Activated CD4-positive, alpha-beta T cell treated with anti-CD3 and anti-CD28 coated beads for 36 hours (primary cell): ENCODE results near the gene PKDCC. TPM values are rescaled to one million over a fixed set of nuclear protein-coding genes. Genes with fewer than 3 reads are reported as not detected.
"Not testable (repeated sequence)": the region's sequence is repeated elsewhere in the genome, so short reads cannot be mapped to it uniquely, and the experiment has no call there.

Experiments used
- ATAC-seq: fragments of 200-7000 bp; cut with Tn5 transposase; one replicate; pipeline ENCODE4 v1.10.0; 2021; ENCODE audit warnings: mild to moderate bottlenecking, moderate library complexity
- CTCF ChIA-PET: fragments of 350-600 bp; sonication (Branson Sonifier 250); formaldehyde crosslinking; loops from one replicate; lab custom pipeline; 2021; ENCODE audit warnings: antibody characterized with exemption; lab: Charles Lee
- POLR2A ChIA-PET: fragments of 350-600 bp; sonication (Branson Sonifier 250); formaldehyde crosslinking; loops from one replicate; lab custom pipeline; 2021; ENCODE audit warnings: antibody characterized with exemption, inconsistent platforms; lab: Charles Lee
- DNase-seq: peaks from one replicate; pipeline ENCODE4 v3.0.0-alpha.2; 2020
- H3K27ac Mint-ChIP-seq: one replicate; pipeline ENCODE4 v1.8.0; 2021; ENCODE audit warnings: mixed read lengths
- H3K27me3 Mint-ChIP-seq: one replicate; pipeline ENCODE4 v1.8.0; 2021; ENCODE audit warnings: mixed read lengths
- H3K36me3 Mint-ChIP-seq: one replicate; pipeline ENCODE4 v1.8.0; 2021; ENCODE audit warnings: low read depth, mixed read lengths
- H3K4me1 Mint-ChIP-seq: one replicate; pipeline ENCODE4 v1.8.0; 2021; ENCODE audit warnings: mixed read lengths
- H3K4me3 Mint-ChIP-seq: one replicate; pipeline ENCODE4 v1.8.0; 2021; ENCODE audit warnings: mild to moderate bottlenecking, moderate library complexity, mixed read lengths
- H3K9me3 Mint-ChIP-seq: one replicate; pipeline ENCODE4 v1.8.0; 2021; ENCODE audit warnings: low read depth, mixed read lengths
- intact Hi-C, 2 experiments: fragments of 100-400 bp; cut with DNase I in 1 of 2; cut with micrococcal nuclease in 1 of 2; formaldehyde crosslinking; loops; one replicate each; pipeline versions ENCODE4 v1.14.2 to v1.15.1; 2022 to 2024; cut with DNase I, micrococcal nuclease
- total RNA-seq, 2 experiments: library from RNA; stranded (reverse); gene quantifications; one replicate each; pipeline ENCODE4 v1.2.3, GENCODE V29; 2021

PKDCC gene
- total RNA-seq, 2 experiments from 2014 or later = not detected

DNA sequence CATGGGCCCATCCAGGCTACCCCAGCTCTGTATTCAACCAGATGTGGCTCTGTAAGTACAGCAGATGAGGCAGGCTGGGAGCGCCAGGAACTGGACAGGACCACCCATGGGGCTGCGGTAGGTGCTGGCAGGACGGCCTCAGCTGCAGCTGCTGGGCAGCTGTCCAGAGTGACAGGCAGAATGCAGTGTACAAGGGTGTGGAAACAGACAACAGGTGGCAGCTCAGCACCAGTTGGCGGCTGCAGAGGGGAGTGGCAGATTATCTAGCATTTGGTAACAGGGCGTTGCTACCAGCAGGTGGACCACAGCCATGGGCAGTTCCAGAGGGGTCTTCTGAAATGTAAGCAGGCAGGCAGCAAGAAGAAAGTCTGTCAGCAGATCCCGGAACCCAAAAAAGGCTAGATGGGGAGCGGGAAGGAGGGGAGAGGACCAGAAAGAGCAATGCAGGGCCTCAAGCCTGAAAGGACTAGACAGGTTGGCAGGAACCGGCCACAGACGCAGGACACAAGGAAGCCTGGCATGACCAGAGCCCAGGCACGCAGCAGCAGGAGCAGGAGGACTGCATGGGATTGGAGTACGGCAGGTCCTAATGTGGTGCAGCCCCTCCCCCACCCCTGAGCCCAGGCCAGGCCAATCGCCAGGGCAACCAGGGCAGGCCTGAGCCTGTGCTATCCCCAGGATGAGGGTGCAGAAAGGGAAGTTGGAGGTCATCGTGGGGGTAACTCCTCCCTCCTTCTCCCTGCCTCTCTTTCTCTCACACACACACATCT lies 24.7 kb downstream of the PKDCC start:
- ChIA-PET POLR2A (no interaction called here), CTCF (interaction anchor here (0.7 to 2.0 kb wide), 4 partner anchors 24 to 219 kb away, joined by 3 to 4 read pairs (median 3); no protein-coding TSS in a partner anchor)
- Mint-ChIP-seq H3K4me3 (no peak overlapping the region), H3K27me3 (peaks cover 6% of the 10 kb centered on the region), H3K27ac (no peak overlapping the region), H3K4me1 (no peaks in the 10 kb centered on the region), H3K36me3 (no peaks in the 10 kb centered on the region), H3K9me3 (no peaks in the 10 kb centered on the region)
- DNase-seq (no peak), ATAC-seq (no peak)
- intact Hi-C loops = no loop called here

- Mint-ChIP-seq H3K4me3 (no peak overlapping the region), H3K27ac (no peak overlapping the region), H3K36me3 (no peaks in the 10 kb centered on the region), H3K27me3 (peaks cover 3% of the 10 kb centered on the region), H3K4me1 (no peaks in the 10 kb centered on the region), H3K9me3 (no peaks in the 10 kb centered on the region)
- ChIA-PET POLR2A (no interaction called here), CTCF (interaction anchor here (0.8 kb wide), 1 partner anchor 22 kb away, joined by 3 read pairs; no protein-coding TSS in a partner anchor)
- intact Hi-C loops = no loop called here
- ATAC-seq (no peak), DNase-seq (no peak)
These were observed 26.1 kb downstream of the PKDCC start for GRCh38 chr2:42073739-42074503.

- H3K9me3 Mint-ChIP-seq = no peaks in the 10 kb centered on the region
- peaks cover 4% of the 10 kb centered on the region for H3K27me3 Mint-ChIP-seq
- ChIA-PET CTCF (interaction anchor here (0.6 kb wide), 1 partner anchor 216 kb away, joined by 3 read pairs; no protein-coding TSS in a partner anchor), POLR2A (no interaction called here)
- ATAC-seq (no peak), DNase-seq (no peak)
- no peak overlapping the region for H3K27ac Mint-ChIP-seq
- intact Hi-C loops = no loop called here
- no peaks in the 10 kb centered on the region for H3K36me3 Mint-ChIP-seq
- no peaks in the 10 kb centered on the region for H3K4me1 Mint-ChIP-seq
- no peak overlapping the region for H3K4me3 Mint-ChIP-seq
These were observed 26.8 kb downstream of the PKDCC start for GRCh38 chr2:42074661-42075060.

DNA sequence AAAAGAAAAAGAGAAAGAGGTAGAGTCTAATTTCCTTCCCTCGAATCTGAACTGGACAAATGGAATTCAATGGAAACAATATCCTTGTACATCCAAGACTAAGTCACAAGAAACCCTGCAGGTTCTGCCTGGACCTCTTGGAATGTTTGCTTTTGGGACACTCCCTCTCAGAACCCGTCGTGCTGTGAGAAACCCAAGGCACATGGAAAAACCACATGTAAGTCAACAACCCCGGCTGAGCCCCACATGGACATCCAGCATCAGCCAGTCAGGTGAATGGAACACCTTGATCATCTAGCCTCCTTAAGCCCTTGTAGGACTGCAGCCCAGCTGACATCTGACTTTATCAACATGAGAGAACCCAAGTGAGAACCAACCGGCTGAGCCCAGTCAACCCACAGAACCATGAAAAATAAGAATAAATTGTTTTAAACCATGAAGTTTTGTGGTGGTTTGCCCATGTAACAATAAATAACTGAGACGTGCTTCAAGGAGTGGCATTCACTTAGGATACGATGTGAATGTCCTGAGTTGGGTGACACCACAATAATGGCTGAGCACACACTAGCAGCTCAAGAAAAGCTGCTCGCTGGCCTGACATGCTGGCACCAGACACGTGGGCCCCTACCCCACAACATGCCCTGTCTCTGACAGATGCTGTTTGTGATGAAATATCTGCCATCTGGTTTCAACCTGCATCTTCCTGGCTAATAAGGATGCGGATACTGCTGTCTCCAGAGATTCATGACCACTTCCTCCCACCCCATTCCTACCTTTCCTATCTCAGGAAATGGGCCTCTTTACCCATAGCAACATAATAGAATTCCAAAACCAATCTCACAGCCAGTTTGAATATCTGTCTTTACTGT lies 28.8 kb downstream of the PKDCC start:
- no peak overlapping the region for H3K27ac Mint-ChIP-seq
- CTCF ChIA-PET = no interaction called here

GRCh38 chr2:42077343-42077742 lies 29.5 kb downstream of the PKDCC start:
- ATAC-seq (no peak), DNase-seq (no peak)
- no peak overlapping the region for H3K27ac Mint-ChIP-seq

More for the DNA sequence above, 28.8 kb downstream of the PKDCC start:
- DNase-seq = no peak
- Mint-ChIP-seq H3K4me1 (no peaks in the 10 kb centered on the region), H3K9me3 (no peaks in the 10 kb centered on the region), H3K27me3 (peaks cover 2% of the 10 kb centered on the region), H3K36me3 (no peaks in the 10 kb centered on the region), H3K4me3 (no peak overlapping the region)
- intact Hi-C loops = no loop called here
- POLR2A ChIA-PET = no interaction called here
- ATAC-seq = no peak

DNA sequence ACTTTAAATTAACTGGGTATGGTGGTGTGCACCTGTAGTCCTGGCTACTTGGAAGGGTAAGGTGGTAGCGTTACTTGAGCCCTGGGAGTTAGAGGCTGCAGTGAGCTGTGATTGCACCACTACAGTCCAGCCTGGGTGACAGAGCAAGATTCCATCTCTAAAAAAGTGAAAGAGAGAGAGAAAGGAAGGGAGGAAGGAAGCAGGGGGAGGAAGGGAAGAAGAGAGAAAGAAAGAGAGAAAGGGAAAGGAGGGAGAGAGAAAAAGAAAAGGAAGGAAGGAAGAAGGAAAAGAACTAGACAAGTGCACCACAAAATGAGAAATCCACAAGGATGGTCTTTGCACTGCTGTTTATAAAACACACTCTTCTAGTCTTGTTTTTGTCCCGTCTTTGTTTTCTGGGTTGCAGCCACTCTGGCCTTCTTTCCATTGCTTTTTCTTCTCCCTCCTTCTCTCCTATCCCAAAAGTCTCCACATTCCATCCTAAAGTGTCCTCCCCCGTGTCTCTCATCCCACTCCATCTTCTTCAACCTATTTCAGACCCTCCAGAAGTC lies 32.0 kb downstream of the PKDCC start:
- ATAC-seq (no peak), DNase-seq (no peak)
- ChIA-PET CTCF (interaction anchor here (1.7 kb wide), 1 partner anchor 240 kb away, joined by 4 read pairs; no protein-coding TSS in a partner anchor), POLR2A (no interaction called here)
- Mint-ChIP-seq H3K4me1 (peaks cover 3% of the 10 kb centered on the region), H3K36me3 (no peaks in the 10 kb centered on the region), H3K4me3 (no peak overlapping the region), H3K27me3 (peaks cover 2% of the 10 kb centered on the region), H3K27ac (no peak overlapping the region), H3K9me3 (no peaks in the 10 kb centered on the region)
- intact Hi-C loops = no loop called here

More at GRCh38 chr2:42077343-42077742, 29.5 kb downstream of the PKDCC start:
- CTCF ChIA-PET = no interaction called here
- H3K4me3 Mint-ChIP-seq = no peak overlapping the region
- H3K36me3 Mint-ChIP-seq = no peaks in the 10 kb centered on the region
- POLR2A ChIA-PET = no interaction called here
- no peaks in the 10 kb centered on the region for H3K9me3 Mint-ChIP-seq
- intact Hi-C loops = no loop called here
- H3K27me3 Mint-ChIP-seq = peaks cover 2% of the 10 kb centered on the region
- no peaks in the 10 kb centered on the region for H3K4me1 Mint-ChIP-seq

DNA sequence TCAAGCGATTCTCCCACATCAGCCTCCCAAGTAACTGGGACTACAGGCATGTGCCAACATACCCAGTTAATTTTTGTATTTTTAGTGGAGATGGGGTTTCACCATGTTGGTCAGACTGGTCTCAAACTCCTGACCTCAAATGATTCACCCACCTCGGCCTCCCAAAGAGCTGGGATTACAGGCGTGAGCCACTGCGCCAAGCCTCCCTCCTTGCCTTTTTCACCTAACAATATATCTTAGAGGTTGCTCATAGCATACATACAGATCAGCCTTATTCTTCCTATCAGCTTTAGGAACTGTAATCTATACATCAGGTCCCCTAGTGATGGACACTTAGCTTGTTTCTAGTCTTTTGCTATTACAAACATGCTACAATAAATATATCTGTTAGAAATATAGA lies 33.3 kb downstream of the PKDCC start:
- H3K27me3 Mint-ChIP-seq, POLR2A ChIA-PET, H3K4me3 Mint-ChIP-seq, H3K36me3 Mint-ChIP-seq, ATAC-seq, H3K27ac Mint-ChIP-seq, DNase-seq, H3K4me1 Mint-ChIP-seq, intact Hi-C loops, H3K9me3 Mint-ChIP-seq: not testable (repeated sequence)
- CTCF ChIA-PET = interaction anchor here (1.2 kb wide), 1 partner anchor 211 kb away, joined by 3 read pairs; no protein-coding TSS in a partner anchor

DNA sequence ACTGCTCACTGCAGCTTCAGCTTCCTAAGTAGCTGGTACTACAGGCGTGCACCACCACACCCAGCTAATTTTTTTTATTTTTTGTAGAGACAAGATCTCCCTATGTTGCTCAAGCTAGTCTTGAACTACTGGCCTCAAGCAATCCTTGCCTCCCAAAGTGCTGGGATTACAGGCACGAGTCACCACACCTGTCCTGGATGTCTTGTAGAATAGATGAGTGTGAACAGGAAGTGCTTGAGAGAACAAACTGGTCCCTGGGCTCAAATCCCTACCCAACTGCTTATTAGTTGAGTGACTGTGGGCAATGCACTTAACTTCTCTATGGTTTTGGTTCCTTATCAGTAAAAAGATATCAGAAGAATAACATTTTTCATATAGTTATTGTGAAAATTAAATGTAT lies 34.2 kb downstream of the PKDCC start:
- no peak overlapping the region for H3K27ac Mint-ChIP-seq
- H3K36me3 Mint-ChIP-seq = no peaks in the 10 kb centered on the region
- H3K27me3 Mint-ChIP-seq = peaks cover 2% of the 10 kb centered on the region
- H3K4me3 Mint-ChIP-seq = no peak overlapping the region
- POLR2A ChIA-PET = no interaction called here
- ATAC-seq = no peak
- intact Hi-C loops = no loop called here
- CTCF ChIA-PET = interaction anchor here (0.9 to 10.4 kb wide), 5 partner anchors 9 to 242 kb away, joined by 3 to 304 read pairs (median 5); no protein-coding TSS in a partner anchor
- no peaks in the 10 kb centered on the region for H3K9me3 Mint-ChIP-seq
- peaks cover 6% of the 10 kb centered on the region for H3K4me1 Mint-ChIP-seq
- no peak for DNase-seq

DNA sequence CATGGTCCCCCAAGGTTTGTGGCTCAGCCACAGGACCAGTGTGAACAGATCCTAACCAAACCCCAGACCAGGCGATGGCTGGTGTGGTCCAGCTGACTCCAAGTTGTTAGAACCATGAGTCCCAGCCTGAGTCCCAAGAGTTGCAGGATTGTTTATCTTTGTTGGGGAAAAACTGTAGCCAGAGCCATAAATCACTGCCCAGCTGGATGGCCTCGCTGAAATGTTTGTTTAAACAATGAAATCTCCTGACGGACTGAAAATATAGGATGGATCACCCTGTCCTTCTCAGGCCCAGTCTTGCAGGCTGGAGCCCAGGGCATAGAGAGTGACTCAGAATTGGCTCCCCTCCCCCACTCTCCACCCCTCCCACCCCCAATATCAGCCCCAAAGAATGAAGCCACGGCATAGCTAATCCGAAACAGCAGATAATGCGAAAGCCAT lies 36.4 kb downstream of the PKDCC start:
- POLR2A ChIA-PET = no interaction called here
- Mint-ChIP-seq H3K4me3 (no peak overlapping the region), H3K36me3 (no peaks in the 10 kb centered on the region), H3K27ac (no peak overlapping the region), H3K4me1 (peaks cover 6% of the 10 kb centered on the region), H3K27me3 (peaks cover 2% of the 10 kb centered on the region), H3K9me3 (no peaks in the 10 kb centered on the region)
- DNase-seq (no peak), ATAC-seq (no peak)
- intact Hi-C loops = no loop called here
- CTCF ChIA-PET = interaction anchor here (0.6 to 10.4 kb wide), 5 partner anchors 153 to 243 kb away, joined by 3 to 304 read pairs (median 3); no protein-coding TSS in a partner anchor

DNA sequence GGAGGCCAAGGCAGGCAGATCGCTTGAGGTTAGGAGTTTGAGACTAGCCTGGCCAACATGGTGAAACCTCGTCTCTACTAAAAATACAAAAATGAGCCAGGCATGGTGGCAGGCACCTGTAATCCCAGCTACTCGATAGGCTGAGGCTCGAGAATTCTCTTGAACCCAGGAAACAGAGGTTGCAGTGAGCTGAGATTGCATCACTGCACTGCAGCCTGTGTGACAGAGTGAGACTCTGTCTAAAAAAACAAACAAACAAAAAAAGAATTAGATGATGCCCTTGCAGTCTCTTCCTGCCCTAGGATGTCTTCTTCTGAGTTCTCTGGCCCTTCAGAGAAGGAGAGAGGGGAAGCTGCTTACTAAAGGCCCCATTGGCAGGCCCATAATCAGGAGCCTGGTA lies 37.2 kb downstream of the PKDCC start:
- ATAC-seq, POLR2A ChIA-PET, H3K27ac Mint-ChIP-seq: not testable (repeated sequence)

More for the DNA sequence above, 37.2 kb downstream of the PKDCC start:
- H3K36me3 Mint-ChIP-seq, DNase-seq, H3K4me1 Mint-ChIP-seq, H3K27me3 Mint-ChIP-seq, H3K4me3 Mint-ChIP-seq, intact Hi-C loops, H3K9me3 Mint-ChIP-seq: not testable (repeated sequence)
- CTCF ChIA-PET = interaction anchor here (2.4 to 10.4 kb wide), 3 partner anchors 215 to 244 kb away, joined by 8 to 304 read pairs (median 50); no protein-coding TSS in a partner anchor
